T-helper 1 cell (primary cell): ENCODE results near the gene L1TD1.
"Not testable (repeated sequence)": the region's sequence is repeated elsewhere in the genome, so short reads cannot be mapped to it uniquely, and the experiment has no call there.

Experiments
- DNase-seq, 5 donors: peaks; one replicate each; pipeline ENCODE4 v3.0.0-alpha.2; 2012 to 2020

The L1TD1 gene

GRCh38 chr1:62235576-62235975 is 40.9 kb downstream of the L1TD1 start:
- DNase-seq = no peak

DNA sequence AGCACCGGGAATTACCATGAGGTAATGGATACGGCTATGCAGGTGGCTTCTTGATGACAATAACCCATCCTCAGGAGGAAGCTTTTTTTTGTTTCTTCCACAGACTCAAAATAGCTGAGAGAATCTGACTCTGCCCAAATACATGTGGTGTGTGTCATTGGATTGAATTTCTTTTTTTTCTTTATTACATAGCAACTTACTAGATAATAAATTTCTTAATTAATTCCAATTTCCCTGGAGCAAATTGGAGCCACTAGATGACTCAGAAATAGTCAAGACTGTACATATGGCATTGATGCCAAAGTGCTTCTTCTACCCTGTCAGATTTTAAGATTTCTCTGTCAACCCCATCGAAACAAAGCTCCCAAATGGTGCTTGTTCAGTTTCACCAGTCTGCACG is 42.7 kb downstream of the L1TD1 start:
- no peak for DNase-seq

DNA sequence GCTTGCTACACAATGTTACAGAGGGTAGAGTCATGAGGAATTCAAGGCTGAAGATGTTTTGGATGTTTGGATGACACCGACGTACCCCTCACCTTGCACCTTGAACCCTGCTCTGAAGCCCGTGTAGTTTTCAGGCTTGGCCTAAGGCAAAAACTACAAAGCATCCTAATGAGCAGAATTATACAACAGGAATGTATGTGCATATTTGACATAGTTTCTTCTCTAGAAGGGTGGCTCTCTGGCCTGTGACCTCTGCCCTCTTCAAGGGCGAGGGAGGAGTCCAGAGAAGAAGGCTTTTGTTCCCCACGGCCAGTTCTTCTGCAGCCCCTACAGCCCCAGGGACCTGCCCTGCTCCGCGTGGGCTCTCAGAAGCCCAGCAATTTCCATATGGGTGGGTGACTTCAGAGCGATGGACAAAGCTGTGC is 43.3 kb downstream of the L1TD1 start:
- DNase-seq = no peak

DNA sequence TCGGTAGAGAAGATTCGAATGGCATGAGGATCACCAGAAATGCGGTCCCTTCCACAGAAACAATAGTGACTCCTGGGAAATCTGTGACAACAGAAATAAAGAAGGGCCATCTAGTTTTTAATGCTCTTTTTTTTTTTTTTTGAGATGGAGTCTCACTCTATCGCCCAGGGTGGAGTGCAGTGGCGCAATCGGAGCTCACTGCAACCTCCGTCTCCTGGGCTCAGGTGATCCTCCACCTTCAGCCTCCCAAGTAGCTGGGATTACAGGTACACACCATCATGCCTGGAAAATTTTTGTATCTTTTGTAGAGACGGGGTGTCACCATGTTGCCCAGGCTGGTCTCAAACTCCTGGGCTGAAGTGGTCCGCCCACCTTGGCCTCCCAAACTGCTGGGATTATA is 43.9 kb downstream of the L1TD1 start:
- no peak for DNase-seq

DNA sequence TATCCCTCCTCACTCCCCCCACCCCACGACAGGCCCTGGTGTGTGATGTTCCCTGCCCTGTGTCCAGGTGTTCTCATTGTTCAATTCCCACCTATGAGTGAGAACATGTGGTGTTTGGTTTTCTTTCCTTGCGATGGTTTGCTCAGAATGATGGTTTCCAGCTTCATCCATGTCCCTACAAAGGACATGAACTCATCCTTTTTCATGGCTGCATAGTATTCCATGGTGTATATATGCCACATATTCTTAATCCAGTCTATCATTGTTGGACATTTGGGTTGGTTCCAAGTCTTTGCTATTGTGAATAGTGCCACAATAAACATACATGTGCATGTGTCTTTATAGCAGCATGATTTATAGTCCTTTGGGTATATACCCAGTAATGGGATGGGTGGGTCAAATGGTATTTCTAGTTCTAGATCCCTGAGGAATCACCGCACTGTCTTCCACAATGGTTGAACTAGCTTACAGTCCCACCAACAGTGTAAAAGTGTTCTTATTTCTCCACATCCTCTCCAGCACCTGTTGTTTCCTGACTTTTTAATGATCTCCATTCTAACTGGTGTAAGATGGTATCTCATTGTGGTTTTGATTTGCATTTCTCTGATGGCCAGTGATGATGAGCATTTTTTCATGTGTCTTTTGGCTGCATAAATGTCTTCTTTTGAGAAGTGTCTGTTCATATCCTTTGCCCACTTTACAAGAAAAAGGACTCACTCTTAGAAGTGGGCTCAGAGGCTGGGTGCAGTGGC is 45.2 kb downstream of the L1TD1 start:
- not testable (repeated sequence) for DNase-seq

DNA sequence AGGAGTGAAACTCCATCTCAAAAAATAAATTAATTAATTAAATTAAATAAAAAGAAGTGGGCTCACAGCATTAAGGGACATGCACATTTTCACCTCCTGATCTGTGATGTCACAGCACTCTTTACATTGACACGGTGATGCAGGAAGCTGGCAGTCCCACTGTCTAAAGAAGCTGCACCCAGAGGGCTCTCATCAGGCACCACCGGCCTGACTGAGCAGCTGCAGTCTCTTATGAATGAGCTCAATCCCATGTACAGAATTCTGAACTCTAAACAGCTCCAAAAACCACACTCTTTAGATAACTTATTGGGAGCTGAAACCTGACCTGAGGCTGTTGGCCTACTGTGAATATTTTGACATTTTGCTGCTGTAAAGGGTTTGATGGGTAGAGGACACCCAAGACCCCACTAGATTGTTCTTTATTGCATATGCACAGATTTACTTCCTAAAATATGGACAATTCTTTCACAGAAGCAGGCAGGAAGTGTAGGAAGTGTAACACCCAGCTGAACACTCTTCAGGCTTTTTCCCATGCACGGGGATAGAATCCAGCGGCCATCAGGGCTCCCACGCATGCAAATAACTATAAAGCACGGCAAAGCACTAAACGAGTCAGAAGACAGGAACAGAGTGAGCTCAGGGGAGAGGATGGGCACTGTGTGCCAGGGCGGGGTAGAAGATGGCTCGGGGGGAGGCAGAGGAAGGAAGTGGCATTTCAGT is 46.2 kb downstream of the L1TD1 start:
- DNase-seq = no peak

DNA sequence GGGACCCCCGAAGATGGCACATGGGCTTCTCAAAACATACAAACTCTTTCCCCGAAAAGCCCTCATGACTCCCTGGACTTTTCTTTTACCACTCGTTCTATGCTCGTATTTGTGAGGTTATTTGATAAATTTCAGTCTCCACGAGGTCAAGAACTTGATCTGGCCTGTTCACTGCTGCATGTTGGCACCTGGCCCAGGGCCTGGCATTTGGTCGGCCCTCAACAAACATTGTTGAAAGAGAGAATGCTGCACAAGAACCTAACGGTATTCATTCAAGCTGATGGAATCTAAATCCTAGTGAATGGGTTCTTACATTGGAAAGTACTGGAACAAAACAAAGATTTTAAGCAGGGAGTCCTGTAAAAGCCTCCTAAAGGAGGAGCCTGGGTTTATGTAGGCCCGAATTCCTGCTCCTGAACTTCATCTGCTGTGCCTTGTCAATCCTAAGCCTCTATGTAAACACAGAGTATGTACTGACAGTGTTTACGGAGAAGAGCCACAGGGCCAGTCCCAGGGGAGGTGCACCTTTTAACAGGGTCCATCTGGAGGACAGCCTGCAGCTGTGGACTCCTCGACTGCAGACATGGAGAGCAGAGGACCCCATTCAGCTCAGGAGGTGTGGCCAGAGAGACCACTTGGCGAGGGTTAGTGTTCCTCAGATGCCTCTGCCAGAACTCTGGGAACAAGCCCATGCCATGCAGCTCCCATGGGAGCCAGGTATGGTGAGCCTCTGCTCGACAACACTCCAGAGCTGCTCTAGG is 46.9 kb downstream of the L1TD1 start:
- DNase-seq = no peak

DNA sequence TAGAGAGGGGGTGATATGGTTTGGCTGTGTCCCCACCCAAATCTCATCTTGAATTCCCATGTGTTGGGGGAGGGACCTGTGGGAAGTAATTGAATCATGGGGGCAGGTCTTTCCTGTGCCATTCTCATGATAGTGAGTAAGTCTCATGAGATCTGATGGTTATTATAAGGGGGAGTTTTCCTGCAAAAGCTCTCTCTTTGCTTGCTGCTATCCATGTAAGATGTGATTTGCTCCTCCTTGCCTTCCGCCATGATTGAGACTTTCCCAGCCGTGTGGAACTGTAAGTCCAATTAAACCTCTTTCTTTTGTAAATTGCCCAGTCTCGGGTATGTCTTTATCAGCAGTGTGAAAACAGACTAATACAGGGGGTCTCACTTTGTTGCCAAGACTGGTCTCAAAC is 49.7 kb downstream of the L1TD1 start:
- not testable (repeated sequence) for DNase-seq

- DNase-seq = no peak
Observed at GRCh38 chr1:62245201-62245600, 50.6 kb downstream of the L1TD1 start.

DNA sequence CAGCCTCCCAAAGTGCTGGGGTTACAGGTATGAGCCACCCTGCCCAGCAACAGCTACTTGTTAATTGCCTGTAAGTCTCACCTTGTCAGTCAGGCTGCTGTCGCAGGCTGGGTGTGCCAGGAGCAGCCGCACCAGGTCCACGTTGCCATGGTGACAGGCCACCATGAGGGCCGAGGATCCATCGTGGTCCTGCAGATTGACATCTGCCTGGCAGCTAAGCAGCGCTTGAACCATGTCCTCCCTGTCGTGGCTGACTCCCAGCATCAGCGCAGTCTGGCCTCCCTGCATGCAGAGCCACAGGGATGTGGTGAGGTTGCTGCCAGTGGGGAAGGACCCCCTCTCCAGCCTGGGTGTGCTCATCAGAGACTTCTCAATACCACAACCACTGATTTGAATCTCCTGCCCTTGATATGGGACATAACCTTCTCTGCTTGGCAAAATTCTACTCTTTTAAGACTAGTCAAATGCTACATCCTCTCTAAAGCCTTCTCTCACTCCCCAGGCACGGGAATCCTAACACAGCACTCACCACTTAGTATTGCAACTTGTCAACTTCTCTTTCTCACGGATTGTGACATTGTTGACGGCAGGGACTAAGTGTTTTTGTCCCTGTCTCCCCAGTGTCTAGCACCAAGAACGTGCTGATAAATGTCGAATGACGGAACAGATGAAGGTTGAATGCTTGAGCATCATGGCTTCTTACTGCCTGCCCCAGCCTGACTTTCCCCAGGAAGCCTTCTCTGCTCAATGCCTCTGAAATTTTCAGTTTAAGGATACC is 52.9 kb downstream of the L1TD1 start:
- no peak for DNase-seq

DNA sequence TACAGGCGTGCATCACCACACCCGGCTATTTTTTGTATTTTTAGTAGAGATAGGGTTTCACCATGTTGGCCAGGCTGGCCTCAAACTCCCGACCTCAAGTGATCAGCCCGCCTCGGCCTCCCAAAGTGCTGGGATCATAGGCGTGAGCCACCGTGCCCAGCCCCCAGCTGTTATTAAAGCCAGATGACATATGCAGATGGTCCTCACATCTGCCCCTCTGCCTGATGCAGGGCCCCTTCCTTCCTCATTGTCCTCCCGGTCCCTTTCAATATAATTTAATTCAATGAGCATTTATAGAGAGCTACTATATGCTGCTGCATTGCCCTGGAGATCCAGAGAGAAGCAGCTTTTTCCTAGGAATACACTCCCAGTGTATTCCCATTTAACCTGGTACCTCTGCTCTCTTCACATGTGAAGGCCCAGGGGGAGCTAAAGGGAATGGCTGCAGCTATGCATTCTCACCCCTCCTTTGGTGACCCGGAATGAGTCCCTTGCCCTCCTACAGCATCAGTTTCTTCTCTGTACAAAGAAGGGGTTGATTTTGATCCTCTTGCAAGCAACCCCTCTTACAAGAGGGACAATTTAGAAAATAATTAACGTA is 55.6 kb downstream of the L1TD1 start:
- no peak for DNase-seq

- no peak for DNase-seq
Observed at GRCh38 chr1:62259551-62259950, 64.9 kb downstream of the L1TD1 start.

DNA sequence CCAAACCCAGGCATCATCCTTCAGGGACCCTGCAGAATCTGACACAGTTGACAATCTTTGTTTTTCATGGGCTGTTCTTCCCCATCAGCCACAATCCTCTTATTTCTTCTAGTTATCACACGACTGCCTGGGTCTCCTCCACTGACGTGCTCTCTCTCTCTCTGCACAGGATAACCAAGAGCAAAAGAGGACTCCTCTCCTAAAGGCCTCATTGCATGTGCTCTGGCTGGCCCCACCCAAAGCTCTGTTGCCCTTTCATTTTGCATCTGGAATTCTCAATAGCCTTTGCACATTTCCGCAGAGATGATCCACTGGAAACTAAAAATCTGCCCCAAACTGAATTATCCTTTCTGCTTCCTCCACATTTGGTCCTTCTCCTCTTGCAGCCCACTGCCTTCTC is 66.0 kb downstream of the L1TD1 start:
- DNase-seq = no peak
